Naive thymus-derived CD8-positive, alpha-beta T cell (primary cell): ENCODE results near the gene ING1. TPM values are rescaled to one million over a fixed set of nuclear protein-coding genes. Genes with fewer than 3 reads are reported as not detected.
A peak's percentile ranks its signal among the peaks of the same experiment; 100 is the strongest.
"Not testable (repeated sequence)": the region's sequence is repeated elsewhere in the genome, so short reads cannot be mapped to it uniquely, and the experiment has no call there.

ENCODE experiments used
- ATAC-seq, 2 donors: fragments of 150-1000 bp; cut with Tn5 transposase in 1 of 2; sonication (Bioruptor Pico), chemical (Tn5 transposase) in 1 of 2; 1 replicate in 1 of 2; 2 replicates in 1 of 2; pipeline ENCODE4 v1.10.0; 2021; ENCODE audit warnings: mild to moderate bottlenecking in 2 of 2, moderate library complexity in 2 of 2
- POLR2A ChIA-PET: fragments of 350-600 bp; sonication (Branson Sonifier 250); formaldehyde crosslinking; loops from one replicate; lab custom pipeline; 2021; ENCODE audit warnings: antibody characterized with exemption; lab: Charles Lee
- DNase-seq, 10 donors: peaks; one replicate each; pipeline versions ENCODE4 v3.0.0 to v3.0.0-alpha.2; 2020 to 2022
- H3K27ac Mint-ChIP-seq, 10 donors: one replicate each; pipeline ENCODE4 v1.8.0; 2020 to 2022; ENCODE audit warnings: mild to moderate bottlenecking in 10 of 10, mixed read lengths in 10 of 10, moderate library complexity in 4 of 10, inconsistent platforms in 1 of 10
- H3K27me3 Mint-ChIP-seq, 5 donors: one replicate each; pipeline ENCODE4 v1.8.0; 2021 to 2022; ENCODE audit warnings: mixed read lengths in 5 of 5
- H3K36me3 Mint-ChIP-seq, 3 donors: one replicate each; pipeline ENCODE4 v1.8.0; 2020 to 2022; ENCODE audit warnings: mixed read lengths in 3 of 3, mild to moderate bottlenecking in 2 of 3, inconsistent platforms in 1 of 3
- H3K4me1 Mint-ChIP-seq, 4 donors: one replicate each; pipeline ENCODE4 v1.8.0; 2021 to 2022; ENCODE audit warnings: mixed read lengths in 4 of 4
- H3K4me3 Mint-ChIP-seq, 10 donors: one replicate each; pipeline ENCODE4 v1.8.0; 2020 to 2022; ENCODE audit warnings: mild to moderate bottlenecking in 10 of 10, mixed read lengths in 10 of 10, moderate library complexity in 6 of 10, inconsistent platforms in 1 of 10
- H3K9me3 Mint-ChIP-seq, 9 donors: one replicate each; pipeline ENCODE4 v1.8.0; 2020 to 2022; ENCODE audit warnings: mixed read lengths in 9 of 9, mild to moderate bottlenecking in 3 of 9, inconsistent platforms in 1 of 9, moderate library complexity in 1 of 9
- polyA plus RNA-seq, 3 donors: library from polyadenylated mRNA; unstranded; fragments of 300-500 nt; fragmentation: Illumina TruSeq; gene quantifications; one replicate each; pipeline ENCODE4 v1.2.3, GENCODE V29; 2021
- total RNA-seq, 8 experiments: library from RNA in 2 of 8; stranded (reverse) in 2 of 8; gene quantifications; one replicate each; pipeline ENCODE4 v1.2.3 and lab custom pipeline; 2021 to 2026

ING1 gene
- total and polyA plus RNA-seq, 5 experiments from 2014 or later = 7.9 to 23.9 (median 17.5) TPM

DNA sequence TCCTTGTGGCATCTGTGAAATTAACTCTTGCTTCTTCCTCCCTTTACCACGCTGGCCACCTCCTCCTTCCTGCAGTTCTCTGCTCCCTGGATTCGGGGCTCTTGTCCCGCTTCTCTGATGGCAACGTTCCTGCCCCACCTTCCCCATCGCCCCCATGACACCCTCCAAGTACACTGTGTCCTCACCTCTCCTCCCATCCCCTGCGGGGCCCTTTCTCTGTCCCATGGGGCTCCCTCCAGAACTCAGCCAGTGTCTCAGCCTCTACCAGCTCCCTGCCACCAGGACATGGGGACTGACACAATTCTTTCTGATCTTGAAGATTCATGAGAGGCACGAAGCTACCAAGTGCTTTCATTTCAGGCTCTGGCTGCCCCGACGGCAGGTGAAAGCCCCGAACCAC is 16.7 kb upstream of the ING1 start:
- H3K27me3 Mint-ChIP-seq = no peaks in the 10 kb centered on the region
- peak overlapping the region in 4 of 10 donors; percentile 38 to 43 (median 41) for H3K27ac Mint-ChIP-seq
- H3K4me3 Mint-ChIP-seq = no peak overlapping the region
- no peak for DNase-seq
- ATAC-seq = no peak
- no peaks in the 10 kb centered on the region for H3K9me3 Mint-ChIP-seq
- POLR2A ChIA-PET = no interaction called here
- H3K4me1 Mint-ChIP-seq = peaks cover 10 to 44% (median 34%) of the 10 kb centered on the region in 4 donors
- peaks cover 0 to 77% (median 8%) of the 10 kb centered on the region in 3 donors for H3K36me3 Mint-ChIP-seq

DNA sequence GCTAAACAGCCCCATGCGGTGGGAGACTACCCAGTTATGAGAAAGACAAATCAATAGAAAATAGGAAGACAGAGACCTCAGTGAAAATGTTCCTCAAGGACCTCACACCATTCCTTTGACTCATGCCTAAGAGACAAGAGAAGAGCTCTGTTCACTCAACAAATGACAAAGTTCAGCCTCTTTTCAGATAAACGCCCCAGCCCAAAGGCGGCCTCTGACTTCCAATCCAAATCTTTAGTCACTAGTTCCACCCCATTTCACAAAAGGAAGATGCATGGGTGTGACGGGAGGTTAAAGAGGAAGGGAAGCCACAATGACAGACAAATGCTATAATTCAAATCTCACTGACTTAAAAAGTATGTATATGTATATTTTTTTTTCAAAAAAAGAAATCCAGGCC is 15.7 kb upstream of the ING1 start:
- no peak for DNase-seq
- no peaks in the 10 kb centered on the region for H3K9me3 Mint-ChIP-seq
- H3K4me1 Mint-ChIP-seq = peaks cover 16 to 54% (median 43%) of the 10 kb centered on the region in 4 donors
- H3K4me3 Mint-ChIP-seq = no peak overlapping the region
- peaks cover 0 to 83% (median 8%) of the 10 kb centered on the region in 3 donors for H3K36me3 Mint-ChIP-seq
- ATAC-seq = no peak
- POLR2A ChIA-PET = no interaction called here
- peak overlapping the region in 2 of 10 donors; percentile 7 to 22 for H3K27ac Mint-ChIP-seq
- H3K27me3 Mint-ChIP-seq = no peaks in the 10 kb centered on the region

DNA sequence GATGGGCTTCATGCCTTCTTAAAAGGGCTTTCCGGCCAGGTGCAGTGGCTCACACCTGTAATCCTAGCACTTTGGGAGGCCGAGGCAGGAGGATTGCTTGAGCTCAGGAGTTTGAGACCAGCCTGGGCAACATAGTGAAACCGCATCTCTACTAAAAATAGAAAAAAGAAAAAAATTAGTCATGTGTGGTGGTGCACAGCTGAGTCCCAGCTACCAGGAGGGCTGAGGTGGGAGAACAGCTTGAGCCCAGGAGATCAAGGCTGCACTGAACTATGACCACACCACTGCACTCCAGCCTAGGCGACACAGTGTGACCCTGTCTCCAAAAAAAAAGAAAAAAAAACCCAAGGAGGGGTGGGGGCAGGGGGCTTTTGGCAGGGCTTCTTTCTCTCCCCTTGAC is 14.8 kb upstream of the ING1 start:
- Mint-ChIP-seq H3K4me1 (peaks cover 19 to 62% (median 48%) of the 10 kb centered on the region in 4 donors), H3K36me3 (peaks cover 0 to 86% (median 8%) of the 10 kb centered on the region in 3 donors), H3K4me3 (no peak overlapping the region), H3K27me3 (no peaks in the 10 kb centered on the region), H3K9me3 (no peaks in the 10 kb centered on the region), H3K27ac (peak overlapping the region in 3 of 10 donors; percentile 7 to 69 (median 63))
- POLR2A ChIA-PET = no interaction called here
- DNase-seq (no peak), ATAC-seq (no peak)

DNA sequence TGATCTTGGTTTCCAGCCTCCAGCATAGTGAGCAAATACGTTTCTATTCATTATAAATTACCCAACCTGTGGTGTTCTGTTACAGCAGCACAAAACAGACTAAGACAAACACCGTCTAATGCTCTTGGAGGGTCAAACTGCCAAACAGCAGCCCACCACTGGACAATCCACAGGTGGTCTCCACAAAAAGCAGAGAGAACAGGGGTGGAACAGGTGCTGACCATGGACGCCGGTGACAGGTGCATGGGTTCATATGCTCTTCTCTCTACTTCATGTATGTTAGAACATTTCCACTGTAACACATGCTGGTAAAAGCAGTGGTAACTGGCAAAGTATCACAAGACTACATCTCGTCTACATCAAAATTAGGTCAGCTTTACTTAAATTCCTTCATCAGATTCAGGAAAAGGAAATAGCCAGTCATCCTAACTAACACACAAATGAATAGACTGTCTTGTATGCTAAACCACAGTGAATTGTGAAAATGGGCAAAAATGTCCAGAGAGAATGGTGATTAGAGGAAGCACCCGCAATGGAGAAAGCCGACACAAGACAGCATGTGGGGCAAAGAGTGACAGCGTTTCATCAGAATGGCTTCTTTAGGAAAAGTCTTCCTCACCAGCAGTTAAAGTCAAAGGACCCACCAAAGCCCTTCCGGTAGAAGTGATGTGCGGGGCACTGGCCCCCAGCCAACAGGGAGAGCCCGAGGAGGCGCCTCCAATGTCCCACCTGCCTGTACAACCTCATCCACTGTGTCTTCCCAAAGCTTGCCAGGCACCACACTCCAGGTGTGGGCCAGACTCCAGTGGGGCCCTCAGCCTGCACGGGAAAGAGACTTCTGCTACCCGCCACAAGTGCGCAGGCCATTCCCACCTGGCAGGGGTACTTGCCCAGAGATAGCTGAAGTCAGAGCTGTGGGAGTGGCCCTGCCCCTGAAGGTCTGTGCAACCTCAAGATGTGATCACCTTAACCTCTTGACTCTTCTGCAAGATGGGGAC is 14.1 kb upstream of the ING1 start:
- POLR2A ChIA-PET = no interaction called here

DNA sequence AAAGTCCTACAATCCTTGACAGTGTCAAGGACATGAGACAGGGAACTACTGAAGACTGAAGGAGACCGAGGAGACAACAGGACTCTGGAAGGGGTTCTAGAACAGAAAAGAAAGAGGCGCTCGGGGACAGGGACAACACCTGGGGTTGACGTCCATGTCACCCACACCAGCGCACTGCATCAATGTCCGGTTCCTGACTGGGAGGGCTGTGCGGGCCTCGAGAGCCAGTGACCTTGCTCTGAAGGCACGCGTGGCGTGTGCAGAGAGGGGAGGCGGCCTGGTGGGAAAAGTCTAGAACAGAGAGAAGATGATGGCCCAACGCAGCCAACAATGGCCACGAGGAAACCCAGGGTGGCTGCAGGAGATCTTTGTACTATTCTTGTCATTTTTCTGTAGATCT is 13.3 kb upstream of the ING1 start:
- Mint-ChIP-seq H3K4me3 (no peak overlapping the region), H3K27ac (peak overlapping the region in 1 of 10 donors; percentile 34), H3K27me3 (no peaks in the 10 kb centered on the region), H3K9me3 (no peaks in the 10 kb centered on the region), H3K36me3 (peaks cover 0 to 76% (median 8%) of the 10 kb centered on the region in 3 donors), H3K4me1 (peaks cover 19 to 70% (median 54%) of the 10 kb centered on the region in 4 donors)
- POLR2A ChIA-PET = no interaction called here
- DNase-seq (no peak), ATAC-seq (no peak)

More for the DNA sequence above, 14.1 kb upstream of the ING1 start:
- peaks cover 19 to 64% (median 51%) of the 10 kb centered on the region in 4 donors for H3K4me1 Mint-ChIP-seq
- peaks cover 0 to 80% (median 8%) of the 10 kb centered on the region in 3 donors for H3K36me3 Mint-ChIP-seq
- no peaks in the 10 kb centered on the region for H3K27me3 Mint-ChIP-seq
- H3K9me3 Mint-ChIP-seq = no peaks in the 10 kb centered on the region
- DNase-seq (no peak), ATAC-seq (no peak)
- H3K4me3 Mint-ChIP-seq = no peak overlapping the region
- peak overlapping the region in 1 of 10 donors; percentile 34 for H3K27ac Mint-ChIP-seq

DNA sequence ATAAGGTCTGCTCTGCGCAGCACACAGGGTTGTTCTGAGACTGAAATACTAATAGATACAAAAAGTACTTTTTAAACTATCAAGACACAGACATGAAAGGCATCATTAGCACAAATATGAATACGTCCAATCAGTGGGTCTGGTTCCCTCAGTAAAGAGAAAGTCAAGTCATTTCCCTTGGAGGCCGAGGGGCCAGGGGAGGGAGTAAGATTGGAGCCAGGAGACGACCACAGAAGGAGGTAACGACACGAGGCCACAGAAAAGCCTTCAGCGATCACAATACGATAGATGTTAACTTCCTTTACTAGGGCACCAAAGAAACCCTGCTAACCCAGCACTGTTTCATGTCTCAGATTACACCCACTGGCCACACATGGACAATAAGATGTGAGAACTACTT is 12.9 kb upstream of the ING1 start:
- POLR2A ChIA-PET = no interaction called here
- DNase-seq = no peak
- no peak overlapping the region for H3K4me3 Mint-ChIP-seq
- no peak overlapping the region for H3K27ac Mint-ChIP-seq
- peaks cover 0 to 74% (median 8%) of the 10 kb centered on the region in 3 donors for H3K36me3 Mint-ChIP-seq
- no peaks in the 10 kb centered on the region for H3K9me3 Mint-ChIP-seq
- ATAC-seq = no peak
- H3K27me3 Mint-ChIP-seq = no peaks in the 10 kb centered on the region
- peaks cover 19 to 71% (median 56%) of the 10 kb centered on the region in 4 donors for H3K4me1 Mint-ChIP-seq

DNA sequence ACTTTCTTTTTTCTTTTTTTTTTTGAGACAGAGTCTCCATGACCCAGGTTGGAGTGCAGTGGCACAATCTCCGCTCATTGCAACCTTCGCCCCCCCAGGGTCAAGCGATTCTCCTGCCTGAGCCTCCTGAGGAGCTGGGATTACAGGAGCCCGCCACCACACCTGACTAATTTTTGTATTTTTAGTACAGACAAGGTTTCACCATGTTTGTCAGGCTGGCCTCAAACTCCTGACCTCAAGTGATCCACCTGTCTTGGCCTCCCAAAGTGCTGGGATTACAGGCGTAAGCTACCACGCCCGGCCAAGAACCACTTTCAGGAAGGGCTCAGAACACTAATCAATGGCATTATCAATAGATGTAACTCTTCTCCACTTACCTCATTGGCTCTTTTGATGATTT is 12.4 kb upstream of the ING1 start:
- POLR2A ChIA-PET = interaction anchor here (3.4 kb wide), 1 partner anchor 11 kb away, joined by 12 read pairs; no protein-coding TSS in a partner anchor
- not testable (repeated sequence) for H3K27me3 Mint-ChIP-seq, H3K9me3 Mint-ChIP-seq, DNase-seq, H3K4me3 Mint-ChIP-seq, ATAC-seq
- peaks cover 19 to 68% (median 56%) of the 10 kb centered on the region in 4 donors for H3K4me1 Mint-ChIP-seq
- H3K27ac Mint-ChIP-seq = peak overlapping the region in 1 of 10 donors; percentile 37
- peaks cover 0 to 70% (median 8%) of the 10 kb centered on the region in 3 donors for H3K36me3 Mint-ChIP-seq

DNA sequence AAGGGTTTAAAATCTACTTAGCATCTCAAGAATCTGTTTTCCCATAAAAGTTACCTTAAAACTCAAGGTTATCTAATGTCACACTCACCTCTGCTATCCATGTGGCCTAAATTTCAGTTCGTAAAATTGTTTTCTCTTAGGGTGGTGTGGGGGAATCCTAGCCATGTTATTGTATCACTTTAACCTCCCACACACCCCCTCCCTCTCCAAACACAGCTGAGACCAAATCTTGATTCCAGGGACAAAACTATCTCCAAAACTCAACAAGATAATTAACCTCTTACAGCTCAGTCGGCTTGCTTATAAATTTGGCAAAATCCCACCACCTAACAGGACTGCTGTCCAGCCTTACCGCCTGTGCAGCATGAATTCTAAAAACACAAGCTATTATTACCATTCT is 11.4 kb upstream of the ING1 start:
- Mint-ChIP-seq H3K9me3 (no peaks in the 10 kb centered on the region), H3K4me3 (peak overlapping the region in 3 of 10 donors; percentile 7 to 54 (median 43)), H3K36me3 (peaks cover 0 to 60% (median 7%) of the 10 kb centered on the region in 3 donors), H3K27me3 (no peaks in the 10 kb centered on the region), H3K4me1 (peaks cover 21 to 70% (median 58%) of the 10 kb centered on the region in 4 donors), H3K27ac (peak overlapping the region in 4 of 10 donors; percentile 9 to 82 (median 70))
- POLR2A ChIA-PET = interaction anchor here (1.0 to 5.5 kb wide), 3 partner anchors 10 to 87 kb away, joined by 3 to 63 read pairs (median 12); partner anchors contain the start of genes ING1 and NAXD
- ATAC-seq = no peak
- no peak for DNase-seq

DNA sequence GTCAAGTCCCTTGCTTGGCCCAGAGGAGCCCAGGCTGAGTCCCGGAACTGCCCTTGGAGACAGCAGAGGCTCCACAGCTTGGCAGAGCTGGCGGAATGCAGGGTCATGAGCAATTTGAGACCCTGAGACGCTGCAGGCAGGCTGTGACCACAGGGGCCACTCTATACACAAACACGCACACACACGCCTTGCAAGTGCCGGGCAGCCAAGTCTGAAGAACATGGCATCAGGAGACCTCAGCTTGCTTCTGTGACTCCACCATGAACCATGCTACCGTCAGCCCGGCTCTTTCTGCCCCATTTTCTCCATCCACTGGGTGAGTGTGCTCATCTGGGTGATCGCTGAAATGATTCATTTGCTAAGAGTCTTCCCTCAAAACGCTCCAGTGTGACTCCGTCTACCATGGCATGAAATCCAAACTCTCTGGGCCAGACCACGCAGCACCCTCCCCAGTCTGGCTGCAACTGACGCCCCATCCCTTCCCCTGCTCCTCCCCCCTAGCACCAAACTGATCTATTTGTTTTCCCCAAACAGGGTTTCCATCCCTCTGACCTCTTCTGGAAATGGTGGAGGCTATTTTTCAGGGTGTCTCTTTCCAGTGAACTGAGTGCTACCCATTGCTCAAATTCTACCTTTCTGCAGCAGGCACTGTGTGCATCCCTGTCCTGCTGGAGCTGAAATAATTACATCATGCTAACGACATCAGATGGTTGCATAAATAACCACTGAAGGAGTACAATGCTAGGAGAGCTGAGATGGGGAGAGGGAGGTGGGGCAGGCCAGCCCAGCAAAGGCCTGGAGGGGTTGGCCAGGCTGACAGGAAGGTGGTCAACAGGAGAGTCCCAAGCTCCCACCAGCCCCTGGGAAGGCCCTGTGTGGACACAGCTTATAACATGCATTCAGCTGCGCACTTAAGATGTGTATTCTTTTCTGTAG is 10.6 kb upstream of the ING1 start:
- Mint-ChIP-seq H3K27me3 (no peaks in the 10 kb centered on the region), H3K27ac (peak overlapping the region in 1 of 10 donors; percentile 52), H3K36me3 (peaks cover 0 to 52% (median 3%) of the 10 kb centered on the region in 3 donors), H3K4me1 (peaks cover 21 to 66% (median 55%) of the 10 kb centered on the region in 4 donors), H3K9me3 (no peaks in the 10 kb centered on the region), H3K4me3 (peak overlapping the region in 6 of 10 donors; percentile 10 to 67 (median 48))
- ATAC-seq = no peak
- no peak for DNase-seq
- POLR2A ChIA-PET = interaction anchor here (1.0 to 5.5 kb wide), 3 partner anchors 9 to 87 kb away, joined by 3 to 63 read pairs (median 12); partner anchors contain the start of genes ING1 and NAXD

DNA sequence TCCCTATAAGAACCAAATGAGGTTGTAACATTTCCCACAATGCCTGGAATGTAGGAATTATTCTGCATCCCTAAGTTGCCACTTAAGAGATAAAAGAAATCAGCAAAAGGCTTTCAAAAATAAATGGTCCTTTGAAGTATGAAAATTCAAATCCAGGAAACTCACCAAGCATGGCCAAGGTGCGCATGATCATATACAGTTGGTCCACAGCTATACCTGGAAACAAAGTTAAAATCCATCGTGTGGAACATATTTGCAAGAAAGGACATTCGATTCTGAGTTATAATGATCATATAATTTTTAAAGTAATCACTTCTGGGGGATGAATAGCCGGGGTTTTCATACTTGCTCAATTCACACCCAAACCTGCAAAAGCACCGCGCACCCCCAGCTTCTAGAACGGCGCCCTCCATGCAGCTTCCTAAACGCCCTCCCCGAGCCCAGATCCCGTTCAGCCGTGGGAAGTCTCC is 8.1 kb upstream of the ING1 start:
- DNase-seq = no peak
- Mint-ChIP-seq H3K9me3 (no peaks in the 10 kb centered on the region), H3K27me3 (no peaks in the 10 kb centered on the region), H3K4me1 (peaks cover 18 to 50% (median 40%) of the 10 kb centered on the region in 4 donors), H3K27ac (peak overlapping the region; percentile 68 to 96 (median 94)), H3K36me3 (peaks cover 0 to 28% (median under 1%) of the 10 kb centered on the region in 3 donors), H3K4me3 (peak overlapping the region; percentile 84 to 97 (median 93))
- POLR2A ChIA-PET = interaction anchor here (1.1 to 5.5 kb wide), 3 partner anchors 10 to 210 kb away, joined by 3 to 63 read pairs (median 9); partner anchors contain the start of genes ANKRD10 and ING1
- no peak for ATAC-seq

DNA sequence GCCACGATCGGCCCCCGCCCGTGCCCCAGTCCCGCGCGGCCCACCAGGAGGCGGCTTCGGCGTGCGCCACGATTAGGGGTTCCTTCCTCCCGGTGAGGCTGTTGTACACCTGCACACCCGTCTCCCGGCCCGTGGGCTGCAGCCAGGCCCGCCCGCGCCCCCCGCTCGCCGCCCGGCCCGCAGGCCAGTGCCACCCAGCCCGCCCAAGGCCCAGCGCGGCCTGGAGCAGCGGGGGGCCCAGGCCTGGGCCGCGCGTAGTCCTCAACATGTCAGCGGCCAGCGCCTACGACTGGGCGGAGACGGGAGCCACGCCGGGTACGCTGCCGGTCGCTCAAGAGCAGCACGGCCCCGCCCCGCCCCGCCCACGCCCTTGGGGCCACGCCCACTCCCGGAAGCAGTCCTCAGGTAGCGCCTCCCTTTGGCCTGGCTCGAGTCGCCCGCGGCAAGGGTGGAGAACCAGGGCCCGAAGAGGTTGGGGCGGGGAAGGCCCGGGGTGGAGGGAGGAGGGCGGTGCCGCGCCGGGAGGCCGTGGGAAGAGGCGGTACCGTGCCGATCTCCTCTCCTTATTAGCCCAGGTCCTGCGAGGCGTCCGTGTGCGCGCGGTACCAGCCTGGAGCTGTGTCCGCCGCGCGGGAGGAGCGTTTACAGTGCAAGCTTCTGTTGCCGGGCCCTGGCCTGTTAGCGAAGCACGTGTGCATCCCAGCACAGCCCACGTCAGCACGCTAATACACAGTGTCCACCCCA is 7.5 kb upstream of the ING1 start, which contains the start of gene CARS2:
Gene CARS2, minus strand, starts transcription at position 291 of the 744 bp plus-strand sequence. Its CDS starts 23 bp downstream, at position 268.
- Mint-ChIP-seq H3K27ac (peak within 1 kb of the TSS; percentile 77 to 96 (median 94)), H3K27me3 (no peaks in the 10 kb centered on the region), H3K4me1 (peaks cover 18 to 50% (median 40%) of the 10 kb centered on the region in 4 donors), H3K9me3 (no peaks in the 10 kb centered on the region), H3K36me3 (peaks cover 0 to 22% (median 0%) of the 10 kb centered on the region in 3 donors), H3K4me3 (peak within 1 kb of the TSS; percentile 84 to 97 (median 93))
- POLR2A ChIA-PET = interaction anchor here (0.8 to 5.5 kb wide), 3 partner anchors 10 to 209 kb away, joined by 3 to 63 read pairs (median 9); partner anchors contain the start of genes ANKRD10, ING1 and NAXD
- DNase-seq = peak; percentile 75 to 95 (median 87)
- peak; percentile 90 to 91 for ATAC-seq
